NT2/D1 (cell line): Measurements from ENCODE around the gene SLC48A1.

Experiments used
- SUZ12 ChIP-seq: IDR thresholded peaks from 2 replicates; pipeline ENCODE4 v1.6.1; 2011; ENCODE audit not compliant: insufficient read length, insufficient read depth; ENCODE audit errors: extremely low read depth
- ZNF274 ChIP-seq: IDR thresholded peaks from 2 replicates; pipeline ENCODE4 v1.6.1; 2011; ENCODE audit warnings: mild to moderate bottlenecking, low read depth, low read length

- TF ChIP-seq SUZ12 (no peak), ZNF274 (no peak)
Measured at GRCh38 chr12:47736216-47736615, 36.8 kb upstream of the SLC48A1 start.
